OCI-M2 (cell line): ENCODE measurements around the gene KCNAB2.

Source experiments
- DNase-seq: peaks from one replicate; lab custom pipeline; 2025; ENCODE audit not compliant: unreplicated experiment; lab: John Stamatoyannopoulos, UW

The KCNAB2 gene

GRCh38 chr1:6144647-6145395 lies 99.1 kb downstream of the KCNAB2 start:
- DNase-seq: no peak

- DNase-seq: no peak
Measured at GRCh38 chr1:6145396-6145750, 99.7 kb downstream of the KCNAB2 start.

GRCh38 chr1:6145864-6146410 lies 100.2 kb downstream of the KCNAB2 start:
- DNase-seq: no peak

GRCh38 chr1:6148497-6149241 lies 103.0 kb downstream of the KCNAB2 start:
- no peak for DNase-seq

- DNase-seq: no peak
Measured at GRCh38 chr1:6149597-6149996, 103.9 kb downstream of the KCNAB2 start.

GRCh38 chr1:6150006-6150938 lies 104.6 kb downstream of the KCNAB2 start:
- DNase-seq: no peak
